ENCODE data around the gene NIM1K. TPM values are rescaled to one million over a fixed set of nuclear protein-coding genes. Genes with fewer than 3 reads are reported as not detected.
"Not testable (repeated sequence)": the region's sequence is repeated elsewhere in the genome, so short reads cannot be mapped to it uniquely, and the experiment has no call there.

NIM1K gene
- polyA plus RNA-seq, 1 experiment, result 0.72 TPM

GRCh38 chr5:43301653-43302091 lies 109.6 kb downstream of the NIM1K start:
- no peak for DNase-seq (ENCODE audit: low read depth, low spot score)
- Histone ChIP-seq H3K9me3 (ENCODE audit: control insufficient read depth, insufficient read depth, low read length) (no peaks in the 10 kb centered on the region), H3K27me3 (ENCODE audit: control insufficient read depth, insufficient read depth, low read length) (no peaks in the 10 kb centered on the region), H3K4me3 (ENCODE audit: low read depth, low read length) (no peak overlapping the region), H3K27ac (ENCODE audit: low read depth, low read length) (no peak overlapping the region)
- ChIA-PET CTCF (no interaction called here), POLR2A (no interaction called here)
- TF ChIP-seq, protein P1, sequence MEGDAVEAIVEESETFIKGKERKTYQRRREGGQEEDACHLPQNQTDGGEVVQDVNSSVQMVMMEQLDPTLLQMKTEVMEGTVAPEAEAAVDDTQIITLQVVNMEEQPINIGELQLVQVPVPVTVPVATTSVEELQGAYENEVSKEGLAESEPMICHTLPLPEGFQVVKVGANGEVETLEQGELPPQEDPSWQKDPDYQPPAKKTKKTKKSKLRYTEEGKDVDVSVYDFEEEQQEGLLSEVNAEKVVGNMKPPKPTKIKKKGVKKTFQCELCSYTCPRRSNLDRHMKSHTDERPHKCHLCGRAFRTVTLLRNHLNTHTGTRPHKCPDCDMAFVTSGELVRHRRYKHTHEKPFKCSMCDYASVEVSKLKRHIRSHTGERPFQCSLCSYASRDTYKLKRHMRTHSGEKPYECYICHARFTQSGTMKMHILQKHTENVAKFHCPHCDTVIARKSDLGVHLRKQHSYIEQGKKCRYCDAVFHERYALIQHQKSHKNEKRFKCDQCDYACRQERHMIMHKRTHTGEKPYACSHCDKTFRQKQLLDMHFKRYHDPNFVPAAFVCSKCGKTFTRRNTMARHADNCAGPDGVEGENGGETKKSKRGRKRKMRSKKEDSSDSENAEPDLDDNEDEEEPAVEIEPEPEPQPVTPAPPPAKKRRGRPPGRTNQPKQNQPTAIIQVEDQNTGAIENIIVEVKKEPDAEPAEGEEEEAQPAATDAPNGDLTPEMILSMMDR (IDR thresholded peaks at IDR 0.05; ENCODE audit: low read depth, low read length), result no peak

DNA sequence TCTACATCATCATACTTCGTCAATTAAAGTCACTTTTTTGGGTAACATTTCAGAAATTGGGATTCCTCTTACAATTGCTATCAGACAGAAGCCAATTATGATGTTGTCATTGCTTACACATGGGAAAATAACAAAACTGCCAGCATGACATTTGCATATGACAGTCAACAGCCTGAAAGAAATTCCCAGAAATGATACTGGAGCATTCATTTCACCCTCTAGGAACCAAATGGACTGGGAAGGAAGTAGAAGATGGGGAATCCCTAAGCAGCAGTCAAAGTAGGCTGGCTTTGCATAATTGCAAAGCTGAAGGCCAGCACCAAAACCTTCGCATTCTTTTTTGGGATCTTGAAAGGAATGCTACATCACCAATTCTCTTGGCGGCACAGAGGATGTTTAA lies 110.5 kb downstream of the NIM1K start:
- H3K9me3 ChIP-seq (ENCODE audit: control insufficient read depth, insufficient read depth, low read length), result no peaks in the 10 kb centered on the region
- ChIA-PET CTCF (no interaction called here), POLR2A (no interaction called here)
- no peak for DNase-seq (ENCODE audit: low read depth, low spot score)
- no peak overlapping the region for H3K4me3 ChIP-seq (ENCODE audit: low read depth, low read length)
- TF ChIP-seq, protein P1 (IDR thresholded peaks at IDR 0.05; ENCODE audit: low read depth, low read length), result no peak
- no peak overlapping the region for H3K27ac ChIP-seq (ENCODE audit: low read depth, low read length)
- no peaks in the 10 kb centered on the region for H3K27me3 ChIP-seq (ENCODE audit: control insufficient read depth, insufficient read depth, low read length)

DNA sequence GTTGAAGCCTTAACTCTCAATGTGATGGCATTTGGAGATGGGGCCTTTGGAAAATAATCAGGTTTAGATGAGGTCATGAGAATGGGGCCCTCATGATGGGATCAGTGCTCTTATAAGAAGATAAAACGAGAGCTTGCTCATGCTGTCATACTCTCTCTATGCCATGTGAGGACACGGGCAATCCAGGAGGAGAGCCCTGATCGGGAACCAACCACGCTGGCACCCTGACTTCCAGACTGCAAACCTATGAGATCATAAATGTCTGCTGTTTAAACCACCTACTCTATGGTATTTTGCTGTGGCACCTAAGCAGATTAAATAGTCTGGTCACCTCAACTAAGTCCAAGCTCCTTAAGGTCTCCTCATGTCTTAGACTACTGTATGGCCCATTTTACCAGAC lies 111.2 kb downstream of the NIM1K start:
- DNase-seq (ENCODE audit: low read depth, low spot score), result no peak
- H3K9me3 ChIP-seq (ENCODE audit: control insufficient read depth, insufficient read depth, low read length), result no peaks in the 10 kb centered on the region
- TF ChIP-seq, protein P1 (IDR thresholded peaks at IDR 0.05; ENCODE audit: low read depth, low read length), result no peak
- H3K27me3 ChIP-seq (ENCODE audit: control insufficient read depth, insufficient read depth, low read length), result no peaks in the 10 kb centered on the region
- ChIA-PET CTCF (interaction anchor here (0.5 kb wide), 1 partner anchor 75 kb away, joined by 5 read pairs; no protein-coding TSS in a partner anchor), POLR2A (no interaction called here)
- no peak overlapping the region for H3K4me3 ChIP-seq (ENCODE audit: low read depth, low read length)
- H3K27ac ChIP-seq (ENCODE audit: low read depth, low read length), result no peak overlapping the region

GRCh38 chr5:43304525-43304924 lies 112.5 kb downstream of the NIM1K start:
- no peak overlapping the region for H3K27ac ChIP-seq (ENCODE audit: low read depth, low read length)
- DNase-seq (ENCODE audit: low read depth, low spot score), result no peak
- H3K27me3 ChIP-seq (ENCODE audit: control insufficient read depth, insufficient read depth, low read length), result no peaks in the 10 kb centered on the region
- CTCF ChIA-PET, result interaction anchor here (0.6 to 0.9 kb wide), 2 partner anchors 9 to 1500 kb away, joined by 3 to 4 read pairs; no protein-coding TSS in a partner anchor
- H3K9me3 ChIP-seq (ENCODE audit: control insufficient read depth, insufficient read depth, low read length), result no peaks in the 10 kb centered on the region
- TF ChIP-seq, protein P1 (IDR thresholded peaks at IDR 0.05; ENCODE audit: low read depth, low read length), result no peak
- no peak overlapping the region for H3K4me3 ChIP-seq (ENCODE audit: low read depth, low read length)
- POLR2A ChIA-PET, result no interaction called here

DNA sequence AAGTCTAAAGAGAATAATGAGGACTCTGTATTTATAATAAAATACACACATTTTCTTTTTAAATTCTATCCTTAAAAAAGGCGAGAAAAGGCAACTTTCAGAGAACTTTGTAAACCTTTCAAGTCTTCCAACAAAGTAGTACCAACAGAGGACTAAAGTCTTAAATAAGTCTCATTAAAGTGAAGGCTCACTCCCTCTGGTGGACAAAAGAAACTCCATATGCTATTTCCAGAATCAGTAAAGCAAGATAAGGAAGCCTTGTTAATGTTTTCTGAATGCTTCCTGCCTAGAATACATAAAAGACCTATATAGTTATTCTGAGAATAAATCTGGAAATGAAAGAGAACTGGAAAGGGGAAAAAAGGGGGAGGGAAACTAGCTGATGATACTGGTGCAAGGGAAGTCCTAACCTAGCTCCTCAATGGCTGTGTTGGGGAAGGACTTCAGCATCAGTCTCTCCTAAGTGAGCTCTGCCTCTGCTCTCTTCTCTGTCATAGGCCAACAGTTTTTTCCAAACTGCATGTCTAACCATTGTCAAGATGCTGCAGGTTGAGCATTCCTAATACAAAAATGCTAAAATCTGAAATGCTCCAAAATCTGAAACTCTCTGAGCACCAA lies 114.0 kb downstream of the NIM1K start:
- peak; percentile 32 for DNase-seq (ENCODE audit: low read depth, low spot score)
- H3K27ac ChIP-seq (ENCODE audit: low read depth, low read length), result no peak overlapping the region
- no peaks in the 10 kb centered on the region for H3K9me3 ChIP-seq (ENCODE audit: control insufficient read depth, insufficient read depth, low read length)
- H3K4me3 ChIP-seq (ENCODE audit: low read depth, low read length), result no peak overlapping the region
- H3K27me3 ChIP-seq (ENCODE audit: control insufficient read depth, insufficient read depth, low read length), result no peaks in the 10 kb centered on the region
- POLR2A ChIA-PET, result no interaction called here
- CTCF ChIA-PET, result interaction anchor here (0.6 to 2.2 kb wide), 12 partner anchors 8 to 397 kb away, joined by 3 to 11 read pairs (median 4); partner anchors contain the start of gene TMEM267
- TF ChIP-seq, protein P1 (IDR thresholded peaks at IDR 0.05; ENCODE audit: low read depth, low read length), result peak; percentile 77

DNA sequence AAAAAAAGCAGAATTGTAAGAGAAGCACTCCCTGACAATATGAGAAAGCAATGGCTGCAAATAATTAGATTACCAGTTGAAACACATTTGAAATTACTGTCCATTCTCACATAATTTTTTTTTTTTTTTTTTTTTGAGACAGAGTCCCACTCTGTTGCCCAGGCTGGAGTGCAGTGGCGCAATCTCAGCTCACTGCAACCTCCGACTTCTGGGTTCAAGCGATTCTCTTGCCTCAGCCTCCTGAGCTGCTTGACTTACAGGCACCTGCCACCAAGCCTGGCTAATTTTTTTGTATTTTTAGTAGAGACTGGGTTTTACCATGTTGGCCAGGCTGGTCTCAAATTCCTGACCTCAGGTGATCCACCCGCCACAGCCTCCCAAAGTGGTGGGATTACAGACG lies 114.9 kb downstream of the NIM1K start:
- H3K27me3 ChIP-seq (ENCODE audit: control insufficient read depth, insufficient read depth, low read length); DNase-seq (ENCODE audit: low read depth, low spot score); H3K4me3 ChIP-seq (ENCODE audit: low read depth, low read length); H3K27ac ChIP-seq (ENCODE audit: low read depth, low read length); POLR2A ChIA-PET; H3K9me3 ChIP-seq (ENCODE audit: control insufficient read depth, insufficient read depth, low read length): not testable (repeated sequence)
- CTCF ChIA-PET, result interaction anchor here (1.0 to 2.2 kb wide), 6 partner anchors 10 to 201 kb away, joined by 3 to 11 read pairs (median 4); partner anchors contain the start of gene TMEM267
